C4-2B (cell line): ENCODE measurements around the gene TAAR2.

ENCODE experiments used
- ZFX ChIP-seq: fragments of 450-650 bp; IDR thresholded peaks from 2 replicates; pipeline ENCODE4 v1.6.1; 2017
- TF ChIP-seq, protein P1 (sequence below): fragments of 450-650 bp; conservative IDR thresholded peaks from 2 replicates; pipeline ENCODE4 v1.5.1; 2017; ENCODE audit warnings: mild to moderate bottlenecking

DNA sequence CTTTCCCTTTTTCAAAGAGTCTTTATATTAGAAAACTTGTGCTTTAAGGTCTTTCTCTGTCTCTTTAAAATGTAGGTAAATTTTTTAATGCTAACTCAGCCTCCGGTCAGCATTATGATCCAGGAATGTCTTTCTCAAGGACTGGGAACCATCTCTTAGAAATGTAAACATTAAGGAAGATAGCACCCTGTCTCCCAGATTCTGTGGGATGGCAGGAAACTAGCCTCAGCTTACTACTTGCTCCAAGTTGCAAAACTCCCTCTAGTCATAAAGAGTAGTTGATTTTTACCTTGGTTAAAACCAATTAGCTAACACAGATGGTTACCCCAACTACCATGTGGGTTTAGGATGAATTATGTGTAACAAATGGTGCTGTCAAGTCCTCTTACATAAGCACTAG, 39.6 kb upstream of the TAAR2 start:
- TF ChIP-seq, protein P1, sequence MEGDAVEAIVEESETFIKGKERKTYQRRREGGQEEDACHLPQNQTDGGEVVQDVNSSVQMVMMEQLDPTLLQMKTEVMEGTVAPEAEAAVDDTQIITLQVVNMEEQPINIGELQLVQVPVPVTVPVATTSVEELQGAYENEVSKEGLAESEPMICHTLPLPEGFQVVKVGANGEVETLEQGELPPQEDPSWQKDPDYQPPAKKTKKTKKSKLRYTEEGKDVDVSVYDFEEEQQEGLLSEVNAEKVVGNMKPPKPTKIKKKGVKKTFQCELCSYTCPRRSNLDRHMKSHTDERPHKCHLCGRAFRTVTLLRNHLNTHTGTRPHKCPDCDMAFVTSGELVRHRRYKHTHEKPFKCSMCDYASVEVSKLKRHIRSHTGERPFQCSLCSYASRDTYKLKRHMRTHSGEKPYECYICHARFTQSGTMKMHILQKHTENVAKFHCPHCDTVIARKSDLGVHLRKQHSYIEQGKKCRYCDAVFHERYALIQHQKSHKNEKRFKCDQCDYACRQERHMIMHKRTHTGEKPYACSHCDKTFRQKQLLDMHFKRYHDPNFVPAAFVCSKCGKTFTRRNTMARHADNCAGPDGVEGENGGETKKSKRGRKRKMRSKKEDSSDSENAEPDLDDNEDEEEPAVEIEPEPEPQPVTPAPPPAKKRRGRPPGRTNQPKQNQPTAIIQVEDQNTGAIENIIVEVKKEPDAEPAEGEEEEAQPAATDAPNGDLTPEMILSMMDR, result no peak
- no peak for TF ChIP-seq ZFX
